IPS DF 19.7 (cell line): ENCODE results near the gene EIF5.

Experiments used
- DNase-seq: peaks from one replicate; pipeline ENCODE4 v3.0.0-alpha.2; 2013; ENCODE audit warnings: low read depth, low spot score

EIF5 gene

DNA sequence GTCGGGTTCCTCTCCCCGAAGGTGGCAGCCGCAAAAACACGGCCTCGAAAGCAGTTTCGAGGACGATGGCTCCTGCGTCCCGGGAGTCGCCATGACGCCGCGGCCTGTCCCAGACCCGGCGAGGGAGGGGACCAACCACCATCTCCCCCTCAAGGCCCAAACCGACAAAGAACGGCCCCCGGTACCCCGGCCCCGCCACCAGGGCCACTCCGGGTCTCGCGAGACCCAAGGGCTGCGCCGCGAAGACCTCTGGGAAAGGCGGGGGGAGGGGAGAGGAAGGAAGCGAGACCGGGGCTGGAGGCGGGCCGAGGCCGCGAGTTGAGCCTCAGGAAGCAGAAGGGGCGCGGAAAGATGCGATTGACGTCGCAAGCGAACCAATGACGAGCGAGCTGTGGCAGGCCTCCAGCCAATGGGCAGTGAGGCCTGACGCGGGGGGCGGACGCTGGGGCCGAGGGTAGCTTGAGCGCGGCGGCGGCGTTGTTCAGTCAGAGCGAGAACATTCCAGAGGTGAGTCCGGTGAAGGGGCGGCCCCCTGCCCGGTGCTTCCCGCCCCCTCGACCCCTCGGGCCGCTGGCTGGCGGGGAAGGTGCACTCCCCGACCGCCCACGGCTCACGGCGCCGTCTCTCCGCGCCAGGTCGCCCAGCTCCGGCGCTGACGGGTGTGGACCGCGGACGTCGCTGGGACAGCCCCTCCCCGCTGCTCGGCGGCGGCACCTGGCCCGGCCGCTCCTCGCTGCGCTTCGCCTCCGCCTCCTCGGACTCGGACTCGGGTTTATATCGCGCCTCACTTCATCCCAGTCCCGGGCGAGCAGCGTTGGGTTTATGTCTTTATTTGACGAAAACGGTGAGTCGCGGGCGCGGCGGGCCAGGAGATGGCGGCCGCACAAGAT lies at the start of gene EIF5:
Gene EIF5 (plus strand): TSS at position 484 of the 890 bp plus-strand sequence. CDS start 1,624 bp downstream, outside the sequence.
- peak; percentile 84 for DNase-seq

DNA sequence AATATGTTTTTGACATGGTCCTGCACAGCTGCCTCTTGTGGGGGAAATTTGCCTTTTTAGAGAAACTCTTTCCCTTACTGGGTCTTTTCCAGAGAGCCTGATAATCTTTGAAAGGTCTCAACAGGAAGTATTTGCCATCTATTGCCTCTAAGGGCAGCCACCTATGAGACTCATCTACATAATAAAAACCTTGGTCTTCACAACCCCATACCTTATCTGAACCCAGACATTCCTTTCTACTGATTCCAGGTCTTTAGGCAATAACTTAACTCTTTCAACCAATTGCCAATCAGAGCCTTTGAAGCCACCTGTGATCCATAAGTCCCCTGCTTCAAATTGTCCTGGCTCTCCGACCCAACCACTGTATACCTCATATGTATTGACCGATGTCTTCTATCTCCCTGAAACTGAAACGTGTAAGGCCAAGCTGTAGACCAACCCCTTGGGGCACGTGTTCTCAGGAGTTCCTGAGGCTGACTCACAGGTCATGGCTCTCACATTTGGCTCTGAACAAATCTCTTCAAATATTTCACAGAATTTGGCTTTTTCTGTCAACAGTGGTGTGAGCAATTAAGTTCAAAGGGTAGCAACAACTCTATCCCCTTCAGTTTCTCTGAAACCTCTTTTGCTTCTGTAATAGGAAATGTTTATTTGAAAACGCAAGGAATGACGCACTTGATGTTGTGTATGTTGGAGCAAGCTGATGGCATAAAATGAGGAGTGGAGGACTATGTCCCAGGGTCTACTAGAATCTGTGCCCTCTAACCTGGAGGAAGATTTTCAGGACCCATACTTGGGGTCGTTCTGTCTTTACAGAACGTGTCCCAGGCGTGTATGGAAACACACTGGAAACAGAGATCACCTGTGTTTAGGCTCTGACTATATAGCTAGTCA lies 49.2 kb upstream of the EIF5 start:
- DNase-seq = no peak

DNA sequence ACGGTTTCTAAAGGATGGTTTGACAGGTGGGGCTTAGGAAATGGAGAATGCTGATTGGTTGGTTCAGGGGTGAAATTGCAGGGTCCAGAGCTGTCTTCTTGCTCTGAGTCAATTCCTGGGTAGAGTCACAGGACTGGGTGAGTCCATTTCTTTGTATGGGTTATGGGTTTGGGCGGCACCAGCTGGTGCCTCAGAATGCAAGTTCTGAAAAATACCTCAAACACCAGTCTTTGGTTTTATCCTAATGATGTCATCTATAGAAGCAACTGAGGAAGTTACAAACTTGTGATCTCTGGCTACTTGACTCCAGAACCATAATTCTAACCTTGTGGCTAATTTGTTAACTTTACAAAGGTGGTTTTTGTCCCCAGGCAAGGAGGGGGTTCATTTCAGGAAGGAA lies 47.6 kb upstream of the EIF5 start:
- no peak for DNase-seq

DNA sequence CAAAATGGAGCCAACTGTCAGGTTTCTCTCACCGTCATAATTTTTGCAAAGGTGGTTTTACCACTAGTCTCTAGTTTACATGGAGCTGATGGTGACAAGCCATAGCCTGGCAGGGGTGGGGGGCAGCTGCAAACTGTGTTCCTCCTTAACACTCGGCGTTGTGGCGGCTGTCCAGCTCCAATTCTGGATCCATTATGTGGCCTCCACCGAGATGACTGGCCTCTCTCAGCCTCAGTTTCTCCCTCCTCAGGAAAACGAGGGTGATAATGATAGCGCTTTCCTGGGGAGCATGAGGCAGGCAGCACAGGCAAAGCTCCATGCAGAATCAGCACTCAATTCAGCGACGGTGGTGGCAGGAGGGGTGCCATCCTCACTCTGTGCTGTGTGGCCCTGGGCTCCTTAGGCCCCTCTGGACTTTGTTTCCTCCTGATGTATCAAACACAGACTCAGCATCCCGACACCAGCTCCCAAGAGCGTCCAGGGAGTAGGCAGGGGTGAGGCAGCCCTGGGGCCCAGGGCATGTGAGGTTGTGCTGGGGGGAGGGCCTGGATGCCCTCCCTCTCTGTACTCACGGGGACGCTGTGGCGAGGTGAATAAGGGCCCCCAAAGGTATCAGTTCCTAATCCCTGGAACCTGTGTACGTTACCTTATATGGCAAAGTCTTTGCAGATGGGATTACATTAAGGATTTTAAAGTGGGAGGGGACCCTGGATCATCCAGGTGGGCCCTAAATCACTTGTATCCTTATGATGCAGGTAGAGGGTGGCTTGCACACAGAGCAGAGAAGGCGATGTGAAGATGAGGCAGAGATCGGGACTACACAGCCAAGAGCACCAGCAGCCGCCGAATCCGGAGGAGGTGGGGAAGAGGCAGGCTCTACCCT lies 46.8 kb upstream of the EIF5 start:
- DNase-seq = no peak

DNA sequence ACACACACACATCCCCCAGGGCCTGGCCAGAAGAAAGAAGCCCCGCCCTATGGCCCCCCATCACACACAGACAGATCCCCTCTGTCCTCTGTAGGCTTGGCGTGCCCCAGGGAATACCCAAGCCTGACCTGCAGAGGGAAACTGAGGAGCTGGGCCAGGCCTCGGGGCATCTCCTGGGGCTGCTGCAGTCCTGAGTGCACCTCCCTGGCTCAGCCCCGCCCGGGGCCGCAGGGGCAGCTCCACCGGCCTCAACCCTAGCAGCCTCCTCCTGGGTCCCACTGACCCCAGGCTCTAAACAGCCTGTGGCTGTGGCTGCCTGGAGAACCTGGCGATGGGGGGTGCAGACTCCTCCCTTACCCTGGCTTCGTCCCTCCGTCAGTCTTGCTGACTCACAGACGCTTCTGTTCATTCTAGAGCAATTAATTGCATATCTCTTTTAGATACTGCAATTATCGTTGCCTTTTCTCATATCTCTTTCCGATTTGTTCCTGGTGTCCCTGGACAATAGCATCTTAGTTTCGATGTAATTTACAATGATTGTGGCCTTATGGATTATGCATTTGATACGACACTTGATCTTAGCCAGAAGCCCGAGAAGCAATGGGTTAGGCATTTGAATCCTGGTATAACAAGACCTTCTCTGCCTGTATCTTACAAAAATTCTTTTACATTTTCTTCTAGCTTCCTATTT lies 45.8 kb upstream of the EIF5 start:
- no peak for DNase-seq

DNA sequence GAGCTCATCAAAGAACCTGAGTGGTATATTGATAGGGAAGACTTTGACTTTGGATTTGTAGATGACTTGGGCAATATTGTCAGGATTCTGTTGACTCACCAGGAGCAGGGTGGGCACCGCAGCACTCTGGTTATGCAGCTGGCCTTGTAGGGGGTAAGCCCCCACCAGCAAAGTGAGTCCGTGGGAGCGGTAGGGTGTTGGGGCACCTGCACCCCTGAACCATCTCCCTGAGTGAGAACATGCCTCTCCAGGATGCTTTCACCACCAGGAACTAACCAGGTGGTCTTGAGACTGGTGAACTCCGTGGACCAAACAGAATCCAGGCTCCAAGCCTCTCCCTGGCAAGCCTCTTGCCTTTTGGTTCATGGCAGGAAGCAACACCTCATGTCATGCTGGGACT lies 44.0 kb upstream of the EIF5 start:
- DNase-seq = no peak

DNA sequence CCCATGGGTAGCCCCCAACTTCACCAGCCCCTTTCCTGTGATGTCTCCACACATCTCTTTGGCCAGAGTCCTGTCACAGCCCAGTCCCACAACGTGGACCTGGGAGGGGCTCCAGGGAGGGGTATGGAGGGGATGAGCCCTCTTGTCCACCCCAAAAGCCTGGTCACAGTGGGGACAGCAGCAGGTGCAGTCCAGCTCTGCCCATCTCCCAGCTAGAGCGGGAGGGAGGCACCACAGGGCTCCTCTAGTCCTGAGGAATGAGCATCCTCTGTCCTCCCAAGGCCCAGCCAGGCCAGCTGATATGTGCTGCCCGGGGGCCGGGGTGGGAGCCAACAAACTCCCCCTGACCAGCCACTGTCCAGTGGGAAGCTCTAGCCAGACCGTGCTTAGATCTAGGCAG lies 43.5 kb upstream of the EIF5 start:
- DNase-seq = no peak

DNA sequence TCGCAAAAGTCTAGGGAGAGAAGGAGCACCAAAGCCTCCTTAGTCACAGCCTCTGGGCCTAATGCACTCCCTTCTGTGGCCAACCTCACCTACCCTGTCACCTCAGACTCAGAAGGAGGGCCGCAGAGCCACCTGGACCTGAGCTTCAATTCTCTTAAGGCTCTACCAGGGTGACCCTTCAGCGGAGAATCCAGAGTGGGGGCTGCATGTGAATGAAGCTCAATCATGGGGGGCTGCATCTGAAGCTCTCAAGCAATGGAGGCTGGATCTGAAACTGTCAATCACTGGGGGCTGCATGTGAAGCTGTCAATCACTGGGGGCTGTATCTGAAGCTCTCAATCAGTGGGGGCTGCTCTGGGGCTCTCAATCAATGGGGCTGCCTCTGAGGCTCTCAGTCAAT lies 43.1 kb upstream of the EIF5 start:
- no peak for DNase-seq

DNA sequence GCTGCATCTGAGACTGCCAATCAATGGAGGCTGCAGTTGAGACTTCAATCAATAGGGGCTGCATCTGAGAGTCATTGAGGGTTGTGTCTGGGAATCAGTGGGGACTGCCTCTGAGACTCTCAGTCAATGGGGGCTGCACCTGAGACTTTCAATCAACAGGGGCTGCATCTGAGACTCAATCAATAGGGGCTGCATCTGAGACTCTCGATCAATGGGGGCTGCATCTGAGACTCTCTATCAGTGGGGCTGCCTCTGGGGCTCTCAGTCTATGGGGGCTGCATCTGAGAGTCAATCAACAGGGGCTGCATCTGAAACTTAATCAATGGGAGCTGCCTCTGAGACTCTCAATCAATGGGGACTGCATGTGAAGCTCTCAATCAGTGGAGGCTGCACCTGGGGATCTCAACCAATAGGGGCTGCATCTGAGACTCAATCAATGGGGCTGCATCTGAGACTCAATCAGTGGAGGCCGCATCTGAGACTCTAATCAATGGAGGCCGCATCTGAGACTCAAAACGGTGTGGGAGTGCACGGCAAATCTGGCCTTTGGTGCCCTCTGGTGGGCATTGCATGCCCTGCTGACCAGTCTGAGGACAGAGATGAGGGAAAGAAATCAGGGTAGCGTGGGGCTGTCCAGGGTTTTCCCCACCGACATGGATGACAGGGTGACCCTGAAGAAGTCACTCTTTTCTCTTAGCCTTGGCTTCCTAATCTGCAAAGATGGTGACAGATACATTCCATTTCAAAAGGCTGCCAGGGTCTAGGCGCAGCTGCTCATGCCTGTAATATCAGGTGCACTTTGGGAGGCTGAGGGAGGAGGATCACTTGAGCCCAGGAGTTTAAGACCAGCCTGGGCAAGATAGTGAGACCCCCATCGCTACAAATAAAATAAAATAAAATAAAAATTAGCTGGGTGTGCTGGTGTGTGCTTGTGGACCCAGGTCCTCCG lies 41.3 kb upstream of the EIF5 start:
- no peak for DNase-seq

DNA sequence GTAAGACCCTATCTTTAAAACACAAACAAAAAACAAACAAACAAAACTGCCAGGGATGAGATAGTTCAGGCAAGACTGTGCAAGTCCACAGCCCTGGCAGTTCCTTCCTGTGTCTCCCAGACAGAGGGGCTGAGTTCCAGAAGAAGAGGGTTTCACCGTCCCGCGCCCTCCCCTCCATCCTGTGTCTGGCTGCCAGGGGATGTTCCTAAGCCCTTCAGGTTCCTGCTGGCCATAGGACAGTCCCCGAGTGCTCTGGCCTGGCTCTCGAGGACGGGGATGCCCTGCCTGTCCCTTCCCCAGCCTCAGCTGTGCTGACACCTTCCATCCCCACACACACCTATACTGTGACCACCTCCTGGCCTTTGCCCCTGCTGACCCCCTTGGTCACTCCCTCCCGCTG lies 40.6 kb upstream of the EIF5 start:
- no peak for DNase-seq

DNA sequence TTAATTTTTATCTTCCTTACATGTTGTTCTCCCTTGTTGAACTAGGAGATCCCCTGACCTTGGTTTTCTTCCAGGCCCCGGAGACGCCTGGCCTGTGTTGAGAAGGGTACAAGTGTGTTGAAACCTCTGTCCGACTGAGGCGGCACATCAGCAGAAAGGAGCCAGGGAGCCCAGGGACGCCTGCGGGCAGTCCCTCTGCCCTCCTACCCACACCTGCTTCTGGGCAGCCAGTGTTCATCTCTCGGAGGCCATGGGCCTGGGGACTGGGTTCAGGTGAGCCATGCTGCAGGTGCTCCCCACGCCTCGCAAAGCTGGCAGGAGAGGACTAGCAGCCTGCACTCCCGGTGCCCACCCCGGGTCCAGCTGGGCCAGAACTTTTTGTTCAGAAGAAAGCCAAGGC lies 39.9 kb upstream of the EIF5 start:
- DNase-seq = no peak

DNA sequence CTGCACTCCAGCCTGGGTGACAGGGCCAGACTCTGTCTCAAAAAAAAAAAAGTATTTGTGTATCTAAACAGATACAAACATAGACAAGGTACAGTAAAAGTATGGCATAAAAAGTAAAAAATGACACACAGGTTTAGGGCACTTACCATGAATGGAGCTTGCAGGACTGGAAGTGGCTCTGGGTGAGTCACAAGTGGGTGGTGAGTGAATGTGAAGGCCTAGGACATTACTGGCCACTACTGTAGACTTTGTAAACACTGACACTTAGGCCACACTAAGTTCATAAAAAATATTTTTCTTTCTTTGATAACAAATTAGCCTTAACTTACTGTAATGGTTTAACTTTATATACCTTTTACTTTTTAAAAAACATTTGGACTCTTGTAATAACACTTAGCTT lies 38.0 kb upstream of the EIF5 start:
- no peak for DNase-seq

DNA sequence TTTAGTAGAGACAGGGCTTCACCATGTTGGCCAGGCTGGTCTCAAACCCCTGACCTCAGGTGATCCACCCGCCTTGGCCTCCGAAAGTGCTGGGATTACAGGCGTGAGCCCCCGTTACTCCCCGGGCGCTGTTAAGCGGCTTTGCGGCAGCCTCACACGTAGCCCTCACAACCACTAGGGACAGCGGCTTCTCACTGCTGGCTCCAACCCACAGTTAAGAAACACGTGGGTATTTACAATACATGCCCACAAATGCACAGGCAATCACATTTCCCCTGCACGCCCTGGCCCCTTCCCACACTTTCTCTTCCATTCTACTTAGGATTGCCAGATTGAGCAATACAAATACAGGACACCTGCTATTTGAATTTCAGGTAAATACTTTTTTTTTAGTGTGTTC lies 37.0 kb upstream of the EIF5 start:
- no peak for DNase-seq

DNA sequence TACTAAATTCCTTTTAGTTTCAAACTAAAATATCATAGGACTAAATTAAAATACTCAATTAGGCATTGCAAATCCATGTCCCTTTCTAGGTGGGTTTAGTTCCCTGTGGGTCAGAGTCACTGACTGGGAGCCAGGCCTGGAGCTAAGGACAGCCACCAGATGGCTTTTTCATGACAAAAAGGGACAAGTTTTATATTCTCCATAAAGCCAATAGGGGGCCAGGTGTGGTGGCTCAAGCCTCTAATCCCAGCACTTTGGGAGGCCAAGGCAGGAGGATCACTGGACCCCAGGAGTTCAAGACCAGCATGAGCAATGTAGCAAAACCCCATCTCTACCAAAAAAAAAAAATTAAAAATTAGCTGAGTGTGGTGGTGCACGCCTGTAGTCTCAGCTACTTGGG lies 35.4 kb upstream of the EIF5 start:
- no peak for DNase-seq

DNA sequence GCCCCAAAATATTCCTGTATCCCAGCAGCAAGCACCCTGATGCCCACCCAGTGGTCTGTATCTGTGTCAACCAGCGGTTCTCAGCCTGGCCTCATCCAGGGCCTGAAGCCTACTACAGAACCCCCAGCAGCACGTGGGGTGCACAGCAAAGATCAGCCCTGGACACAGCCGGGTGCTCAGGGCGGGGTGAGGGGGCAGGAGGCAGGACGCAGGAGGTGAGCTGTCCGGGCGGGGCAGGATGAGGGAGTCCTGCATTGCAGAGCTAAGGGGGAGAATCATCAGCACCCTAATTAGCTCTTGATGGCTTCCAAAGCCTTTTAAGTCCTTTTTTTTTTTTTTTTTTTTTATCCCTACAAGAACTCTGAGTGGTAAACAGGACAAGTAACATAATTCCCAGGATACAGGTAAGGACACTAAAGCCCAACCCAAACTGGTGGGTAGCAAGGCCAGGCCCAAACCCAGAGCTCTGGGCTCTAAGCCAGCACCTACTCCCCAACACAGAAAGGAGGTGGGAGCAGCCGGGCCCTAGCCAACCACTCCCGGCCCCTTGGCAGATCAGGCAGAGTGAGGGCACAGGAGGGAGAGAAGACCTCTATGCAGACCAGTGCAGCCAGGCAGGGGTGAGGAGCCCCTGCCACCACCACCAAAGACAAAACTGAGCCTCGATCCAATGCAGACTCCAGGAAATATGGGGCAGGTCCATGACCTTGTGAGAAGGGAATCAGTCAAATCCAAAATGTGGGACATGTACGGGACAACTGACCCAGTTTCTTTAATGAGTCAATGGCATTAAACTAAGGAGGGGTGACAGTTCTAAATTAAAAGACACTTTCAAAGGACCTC lies 32.3 kb upstream of the EIF5 start:
- DNase-seq = no peak

DNA sequence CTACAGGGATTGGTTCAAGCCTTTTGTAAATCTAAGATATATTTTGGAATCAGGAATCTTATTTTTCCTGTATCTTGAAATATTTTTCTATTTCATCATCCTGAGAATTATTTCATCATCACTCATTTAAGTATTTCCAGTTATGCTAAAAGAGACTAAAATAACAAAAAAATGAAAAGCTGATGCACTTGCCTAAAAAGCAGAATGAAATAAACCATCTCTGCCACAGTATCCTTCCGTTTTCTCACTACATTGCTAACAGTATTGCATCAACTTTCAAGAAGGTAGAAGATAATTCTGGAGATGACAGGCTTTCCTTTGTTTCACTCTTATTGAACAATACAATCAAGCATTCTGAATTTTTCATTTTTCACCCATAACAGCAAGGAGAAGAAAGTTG lies 31.1 kb upstream of the EIF5 start:
- no peak for DNase-seq

DNA sequence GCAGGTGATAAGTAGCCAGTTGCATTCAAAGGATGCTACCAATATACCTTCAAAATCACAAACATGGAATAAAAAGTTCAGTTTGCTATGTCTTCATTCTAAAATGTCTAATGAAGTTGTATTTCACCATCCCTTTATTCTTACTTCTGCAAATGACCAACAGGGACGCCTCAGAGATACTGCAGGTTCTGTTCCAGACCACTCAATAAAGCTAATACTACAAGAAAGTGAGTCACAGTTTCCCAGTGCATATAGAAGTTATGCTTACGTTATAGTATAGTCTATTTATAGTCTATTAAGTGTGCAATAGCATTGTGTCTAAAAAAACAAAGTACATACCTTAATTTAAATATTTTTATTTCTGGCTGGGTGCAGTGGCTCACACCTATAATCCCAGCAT lies 29.3 kb upstream of the EIF5 start:
- no peak for DNase-seq

DNA sequence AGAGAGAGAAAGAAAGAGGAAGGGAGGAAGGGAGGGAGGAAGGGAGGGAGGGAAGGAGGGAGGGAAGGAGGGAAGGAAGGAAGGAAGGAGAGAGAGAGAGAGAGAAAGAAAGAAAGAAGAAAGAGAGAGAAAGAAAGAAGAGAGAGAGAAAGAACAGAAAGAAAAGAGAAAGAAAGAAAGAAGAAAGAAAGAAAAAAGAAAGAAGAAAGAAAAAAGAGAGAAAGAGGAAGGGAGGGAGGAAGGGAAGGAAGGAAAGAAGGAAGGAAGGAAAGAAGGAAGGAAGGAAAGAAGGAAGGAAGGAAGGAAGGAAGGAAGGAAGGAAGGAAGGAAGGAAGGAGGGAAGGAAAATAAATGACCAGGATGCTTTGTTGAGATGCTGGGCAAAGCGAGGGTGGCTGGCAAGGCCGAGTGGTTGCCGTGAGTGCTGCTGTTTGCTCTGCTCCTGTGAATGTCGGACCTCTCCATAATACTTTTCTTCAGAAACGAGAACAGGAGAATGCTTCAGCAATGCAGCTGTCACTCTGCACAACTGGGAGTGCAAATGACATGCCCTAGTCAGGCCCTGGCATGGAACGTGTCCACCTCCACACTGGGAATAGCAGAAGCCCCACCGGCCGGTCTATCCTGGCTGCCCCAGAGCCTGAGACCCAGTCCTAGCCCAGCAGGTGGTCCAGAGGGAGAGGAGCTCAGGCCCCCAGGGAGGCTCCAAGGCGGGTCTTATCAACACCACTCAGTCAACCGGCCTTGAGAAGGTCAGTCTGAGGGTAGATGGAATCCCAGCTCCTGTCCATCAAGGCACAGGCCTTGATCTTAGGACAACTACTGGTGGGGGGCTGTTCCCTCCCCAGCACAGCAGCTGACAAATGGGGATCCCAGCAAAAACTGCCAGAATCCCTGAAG lies 25.1 kb upstream of the EIF5 start:
- no peak for DNase-seq
